ENCODE data around the gene MFAP3L.
"Not testable (repeated sequence)": the region's sequence is repeated elsewhere in the genome, so short reads cannot be mapped to it uniquely, and the experiment has no call there.

The MFAP3L gene

GRCh38 chr4:170026253-170027021 is at the start of gene MFAP3L:
TSS of gene MFAP3L (minus strand) at chr4:170026395. CDS start at chr4:170005877, 20,518 bp downstream.
- peak; percentile 96 for DNase-seq (ENCODE audit: low spot score)

GRCh38 chr4:170071196-170071595 is 45.0 kb upstream of the MFAP3L start:
- no peak for DNase-seq (ENCODE audit: low spot score)

- no peak for DNase-seq (ENCODE audit: low spot score)
Observed at GRCh38 chr4:170068438-170069128, 42.4 kb upstream of the MFAP3L start.

- DNase-seq (ENCODE audit: low spot score), result no peak
Observed at GRCh38 chr4:170059421-170059820, 33.2 kb upstream of the MFAP3L start.

GRCh38 chr4:170058826-170059225 is 32.6 kb upstream of the MFAP3L start:
- no peak for DNase-seq (ENCODE audit: low spot score)

- DNase-seq (ENCODE audit: low spot score), result no peak
Observed at GRCh38 chr4:170057866-170058265, 31.7 kb upstream of the MFAP3L start.

- no peak for DNase-seq (ENCODE audit: low spot score)
Observed at GRCh38 chr4:170052919-170053318, 26.7 kb upstream of the MFAP3L start.

- no peak for DNase-seq (ENCODE audit: low spot score)
Observed at GRCh38 chr4:170051402-170051801, 25.2 kb upstream of the MFAP3L start.

GRCh38 chr4:170049766-170050165 is 23.6 kb upstream of the MFAP3L start:
- no peak for DNase-seq (ENCODE audit: low spot score)

- DNase-seq (ENCODE audit: low spot score), result peak; percentile 45
Observed at GRCh38 chr4:170047771-170048354, 21.7 kb upstream of the MFAP3L start.

GRCh38 chr4:170046156-170046555 is 20.0 kb upstream of the MFAP3L start:
- DNase-seq (ENCODE audit: low spot score), result not testable (repeated sequence)

GRCh38 chr4:170040031-170040680 is 14.0 kb upstream of the MFAP3L start:
- DNase-seq (ENCODE audit: low spot score), result no peak

GRCh38 chr4:170038769-170039168 is 12.6 kb upstream of the MFAP3L start:
- DNase-seq (ENCODE audit: low spot score), result no peak

- DNase-seq (ENCODE audit: low spot score), result no peak
Observed at GRCh38 chr4:170038232-170038631, 12.0 kb upstream of the MFAP3L start.

- DNase-seq (ENCODE audit: low spot score), result no peak
Observed at GRCh38 chr4:170037481-170037880, 11.3 kb upstream of the MFAP3L start.

- DNase-seq (ENCODE audit: low spot score), result no peak
Observed at GRCh38 chr4:170035845-170036244, 9.7 kb upstream of the MFAP3L start.

GRCh38 chr4:170035231-170035630 is 9.0 kb upstream of the MFAP3L start:
- DNase-seq (ENCODE audit: low spot score), result no peak

GRCh38 chr4:170033999-170034398 is 7.8 kb upstream of the MFAP3L start:
- no peak for DNase-seq (ENCODE audit: low spot score)

GRCh38 chr4:170030121-170030520 is 3.9 kb upstream of the MFAP3L start:
- no peak for DNase-seq (ENCODE audit: low spot score)

- peak; percentile 96 for DNase-seq (ENCODE audit: low spot score)
Observed at GRCh38 chr4:170027181-170027829, 1.1 kb upstream of the MFAP3L start.

GRCh38 chr4:170025523-170026252 is 507 bp downstream of the MFAP3L start:
- no peak for DNase-seq (ENCODE audit: low spot score)
